Endothelial cell (in vitro differentiated cells): ENCODE measurements around the gene DUSP6. TPM values are rescaled to one million over a fixed set of nuclear protein-coding genes. Genes with fewer than 3 reads are reported as not detected.

ENCODE experiments used
- DNase-seq: peaks from one replicate; pipeline ENCODE4 v3.0.0; 2021; ENCODE audit warnings: low spot score
- H3K27ac Mint-ChIP-seq: one replicate; pipeline ENCODE4 v1.8.0; 2021; ENCODE audit warnings: mixed read lengths, inconsistent platforms; ENCODE audit not compliant: unreplicated experiment
- H3K27me3 Mint-ChIP-seq: one replicate; pipeline ENCODE4 v1.8.0; 2021; ENCODE audit warnings: mild to moderate bottlenecking, moderate library complexity, mixed read lengths, inconsistent platforms; ENCODE audit not compliant: unreplicated experiment
- H3K36me3 Mint-ChIP-seq: one replicate; pipeline ENCODE4 v1.8.0; 2021; ENCODE audit warnings: mild to moderate bottlenecking, low read depth, mixed read lengths, inconsistent platforms; ENCODE audit not compliant: unreplicated experiment
- H3K4me1 Mint-ChIP-seq: one replicate; pipeline ENCODE4 v1.8.0; 2021; ENCODE audit warnings: mild to moderate bottlenecking, mixed read lengths, inconsistent platforms; ENCODE audit not compliant: unreplicated experiment
- H3K4me3 Mint-ChIP-seq: one replicate; pipeline ENCODE4 v1.8.0; 2021; ENCODE audit warnings: mild to moderate bottlenecking, mixed read lengths, inconsistent platforms; ENCODE audit not compliant: unreplicated experiment
- H3K9me3 Mint-ChIP-seq: one replicate; pipeline ENCODE4 v1.8.0; 2021; ENCODE audit warnings: mixed read lengths, inconsistent platforms; ENCODE audit not compliant: unreplicated experiment
- total RNA-seq: library from RNA; stranded (reverse); fragmentation: NEBNext Ultra II Directional; extraction: Animal tissue kit (Norgen Biotek cat#: 25700); gene quantifications from one replicate; pipeline ENCODE4 v1.2.1, GENCODE V29; 2021; ENCODE audit not compliant: unreplicated experiment
- TF ChIP-seq, protein P1 (sequence below): fragments of 200-600 bp; sonication (generic); IDR thresholded peaks from one replicate; pipeline ENCODE4 v1.5.0; 2021; ENCODE audit warnings: antibody characterized with exemption; ENCODE audit not compliant: unreplicated experiment

Gene DUSP6
- total RNA-seq, 1 donor from 2014 or later = 232 TPM

DNA sequence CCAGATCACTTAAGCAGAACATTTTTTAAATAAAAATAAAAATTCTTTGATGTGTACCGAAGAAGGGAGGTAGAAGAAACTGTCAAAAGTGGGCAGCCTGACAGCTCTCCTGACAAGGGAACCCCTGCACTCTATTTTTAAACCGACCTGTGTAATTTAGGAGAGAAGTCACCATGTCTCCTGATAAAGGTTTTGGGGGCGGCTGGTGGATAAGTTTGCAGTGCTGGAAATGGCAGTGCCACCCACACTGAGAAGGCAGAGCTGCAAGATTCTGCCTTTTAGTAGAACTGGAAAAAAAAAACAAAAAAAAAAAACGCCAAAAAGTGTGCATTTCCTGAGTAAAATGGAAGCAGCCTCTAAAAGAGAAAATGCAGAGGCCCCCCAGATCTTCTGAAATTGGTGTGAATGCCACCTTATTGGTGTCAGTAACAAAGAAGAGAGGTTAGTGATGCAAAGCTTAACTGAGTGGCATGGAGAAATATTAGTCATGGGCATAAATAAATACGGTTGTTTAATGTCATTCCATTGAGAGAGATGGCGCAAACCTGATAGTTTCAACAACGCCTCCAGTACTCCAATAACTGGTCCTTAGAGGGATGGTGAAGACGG is 24.7 kb downstream of the DUSP6 start:
- H3K9me3 Mint-ChIP-seq = no peaks in the 10 kb centered on the region
- DNase-seq = no peak
- no peak overlapping the region for H3K27ac Mint-ChIP-seq
- H3K4me1 Mint-ChIP-seq = peaks cover 30% of the 10 kb centered on the region
- peaks cover under 1% of the 10 kb centered on the region for H3K36me3 Mint-ChIP-seq
- H3K27me3 Mint-ChIP-seq = no peaks in the 10 kb centered on the region
- H3K4me3 Mint-ChIP-seq = no peak overlapping the region
- TF ChIP-seq, protein P1, sequence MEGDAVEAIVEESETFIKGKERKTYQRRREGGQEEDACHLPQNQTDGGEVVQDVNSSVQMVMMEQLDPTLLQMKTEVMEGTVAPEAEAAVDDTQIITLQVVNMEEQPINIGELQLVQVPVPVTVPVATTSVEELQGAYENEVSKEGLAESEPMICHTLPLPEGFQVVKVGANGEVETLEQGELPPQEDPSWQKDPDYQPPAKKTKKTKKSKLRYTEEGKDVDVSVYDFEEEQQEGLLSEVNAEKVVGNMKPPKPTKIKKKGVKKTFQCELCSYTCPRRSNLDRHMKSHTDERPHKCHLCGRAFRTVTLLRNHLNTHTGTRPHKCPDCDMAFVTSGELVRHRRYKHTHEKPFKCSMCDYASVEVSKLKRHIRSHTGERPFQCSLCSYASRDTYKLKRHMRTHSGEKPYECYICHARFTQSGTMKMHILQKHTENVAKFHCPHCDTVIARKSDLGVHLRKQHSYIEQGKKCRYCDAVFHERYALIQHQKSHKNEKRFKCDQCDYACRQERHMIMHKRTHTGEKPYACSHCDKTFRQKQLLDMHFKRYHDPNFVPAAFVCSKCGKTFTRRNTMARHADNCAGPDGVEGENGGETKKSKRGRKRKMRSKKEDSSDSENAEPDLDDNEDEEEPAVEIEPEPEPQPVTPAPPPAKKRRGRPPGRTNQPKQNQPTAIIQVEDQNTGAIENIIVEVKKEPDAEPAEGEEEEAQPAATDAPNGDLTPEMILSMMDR = no peak

DNA sequence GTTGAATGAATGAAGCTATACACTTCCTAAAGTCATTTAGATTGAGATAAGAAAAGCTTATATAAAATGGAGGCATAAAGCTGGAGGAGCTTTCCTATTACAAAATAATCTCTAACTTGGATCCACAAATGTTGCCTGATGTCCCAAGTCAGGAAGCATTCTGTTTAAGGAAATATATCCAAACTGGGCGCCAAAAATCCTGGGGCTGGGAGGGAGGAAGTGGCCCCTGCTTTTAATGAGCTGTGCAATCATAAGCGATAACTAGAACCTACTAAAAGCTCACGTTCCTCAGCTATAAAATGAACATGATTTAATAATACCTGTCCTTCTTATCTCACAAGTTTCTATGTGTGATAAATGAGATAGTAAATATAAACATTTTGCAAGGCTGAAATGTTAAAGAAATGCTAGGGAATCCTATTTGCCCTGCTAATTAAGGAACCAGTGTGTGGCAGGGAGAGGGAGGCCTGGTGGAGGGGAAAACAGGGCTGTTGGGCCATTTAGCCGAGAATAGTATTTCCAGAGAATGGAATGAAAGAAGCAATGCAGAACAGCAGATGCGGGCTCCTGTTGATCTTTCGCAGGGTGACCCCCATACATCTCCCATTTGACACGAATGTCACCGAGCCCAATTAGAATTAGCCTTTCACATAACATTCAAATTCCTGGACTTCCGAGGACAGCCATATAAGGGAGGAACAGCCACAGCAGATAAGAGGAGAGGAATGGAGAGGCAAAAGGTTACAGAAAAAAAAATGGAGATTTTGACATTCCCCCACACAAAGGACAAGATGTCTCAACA is 25.9 kb downstream of the DUSP6 start:
- TF ChIP-seq, protein P1 = no peak
- Mint-ChIP-seq H3K27ac (no peak overlapping the region), H3K36me3 (no peaks in the 10 kb centered on the region), H3K9me3 (no peaks in the 10 kb centered on the region), H3K4me3 (no peak overlapping the region), H3K27me3 (no peaks in the 10 kb centered on the region), H3K4me1 (peaks cover 36% of the 10 kb centered on the region)
- DNase-seq = no peak

DNA sequence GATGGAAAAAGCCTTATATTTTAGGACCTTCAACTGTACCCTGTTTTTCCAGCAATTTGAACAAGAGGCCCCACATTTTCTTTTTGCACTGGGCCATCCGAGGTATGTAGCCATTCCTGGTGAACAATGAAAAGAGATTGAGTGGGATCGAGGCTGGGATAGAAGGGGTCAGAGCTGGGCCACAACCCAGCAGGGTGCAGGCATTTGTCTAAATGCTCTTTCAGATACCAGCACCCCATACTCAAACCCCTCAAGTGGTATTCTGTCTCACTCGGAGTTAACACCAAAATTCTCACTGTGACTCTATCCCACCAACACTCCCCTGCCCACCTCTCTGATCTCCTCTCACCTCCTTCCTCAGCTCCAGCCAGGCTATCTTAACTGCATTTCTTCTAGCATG is 26.8 kb downstream of the DUSP6 start:
- Mint-ChIP-seq H3K27ac (no peak overlapping the region), H3K4me3 (no peak overlapping the region), H3K9me3 (no peaks in the 10 kb centered on the region), H3K36me3 (no peaks in the 10 kb centered on the region), H3K4me1 (peaks cover 36% of the 10 kb centered on the region), H3K27me3 (no peaks in the 10 kb centered on the region)
- DNase-seq = no peak
- TF ChIP-seq, protein P1 = no peak

DNA sequence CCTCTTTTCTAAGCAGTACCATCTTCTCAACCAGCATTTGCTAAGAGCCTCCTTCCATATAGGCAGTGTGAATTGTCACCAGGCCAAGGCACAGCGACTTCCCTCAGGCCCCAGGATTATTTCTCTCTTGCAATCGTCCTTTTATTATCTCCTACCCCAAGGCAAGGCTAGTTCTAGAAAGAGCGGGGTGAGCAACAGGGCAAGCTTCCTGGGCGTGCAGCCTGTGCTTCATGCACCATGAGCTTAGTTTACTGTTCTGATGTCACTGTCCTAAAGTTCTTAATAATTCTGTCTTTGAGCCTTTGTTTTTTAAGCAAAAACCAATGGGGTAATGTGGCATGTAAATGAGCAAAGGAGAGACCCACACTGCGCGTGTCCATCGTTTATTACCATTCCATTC is 27.9 kb downstream of the DUSP6 start:
- TF ChIP-seq, protein P1 = no peak
- Mint-ChIP-seq H3K4me1 (peaks cover 36% of the 10 kb centered on the region), H3K27me3 (no peaks in the 10 kb centered on the region), H3K27ac (peak overlapping the region; percentile 33), H3K9me3 (no peaks in the 10 kb centered on the region), H3K36me3 (no peaks in the 10 kb centered on the region), H3K4me3 (no peak overlapping the region)
- DNase-seq = no peak
